TTC549 (cell line): ENCODE measurements around the gene PTBP3.

ENCODE experiments used
- FAIRE-seq: peaks from 2 replicates; lab custom pipeline; 2012; peaks lifted over from hg19 to GRCh38; lab: Jason Lieb, UNC

Gene PTBP3

DNA sequence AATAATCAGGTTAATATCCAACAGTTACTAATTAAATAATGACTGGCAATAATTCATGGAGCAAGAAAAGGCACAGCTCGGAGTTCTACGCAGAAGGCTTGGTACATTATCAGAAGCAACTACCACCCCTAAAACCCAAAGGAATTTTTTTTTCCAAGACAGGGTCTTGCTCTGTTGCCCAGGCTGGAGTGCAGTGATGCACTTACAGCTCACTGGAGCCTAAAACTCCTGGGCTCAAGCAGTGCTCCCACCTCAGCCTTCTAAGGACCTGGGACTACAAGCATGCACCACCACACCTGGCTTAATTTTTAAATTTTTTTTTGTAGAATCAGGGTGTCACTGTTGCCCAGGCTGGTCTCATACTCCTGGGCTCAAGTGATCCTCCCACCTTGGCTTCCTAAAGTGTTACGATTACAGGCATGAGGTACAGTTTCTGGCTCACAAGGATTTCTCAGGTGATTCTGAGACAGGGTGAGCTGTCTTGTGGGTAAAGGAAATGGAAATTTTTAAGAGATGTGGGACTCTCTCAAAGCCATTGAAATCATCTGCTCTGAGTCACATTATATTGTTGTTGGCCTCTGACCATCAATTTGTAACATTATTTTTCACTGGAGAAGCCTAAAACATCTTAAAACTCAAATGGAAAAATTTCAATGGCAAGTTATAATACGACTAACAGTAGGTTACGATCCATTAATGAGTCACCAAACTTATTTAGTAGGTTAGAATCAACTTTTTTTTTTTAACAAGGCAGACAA is 26.8 kb upstream of the PTBP3 start:
- no peak for FAIRE-seq

DNA sequence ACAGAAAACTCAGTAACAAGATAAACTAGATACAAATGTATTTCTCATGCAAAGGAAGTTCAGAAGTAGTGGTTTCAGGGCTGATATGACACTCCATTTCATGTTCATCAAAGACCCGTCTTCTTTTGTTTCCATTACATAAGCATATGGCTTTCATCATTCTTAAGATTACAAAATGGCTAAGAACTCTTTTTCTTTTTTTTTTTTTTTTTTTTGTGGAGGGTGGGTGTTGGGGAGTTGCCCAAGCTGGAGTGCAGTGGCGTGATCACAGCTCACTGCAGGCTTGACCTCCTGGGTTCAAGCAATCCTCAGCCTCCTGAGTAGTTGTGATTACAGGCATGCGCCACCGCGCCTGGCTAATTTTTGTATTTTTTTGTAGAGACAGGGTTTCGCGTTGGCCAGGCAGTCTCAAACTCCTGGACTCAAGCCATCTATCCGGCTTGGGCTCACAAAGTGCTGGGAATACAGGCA is 22.0 kb upstream of the PTBP3 start:
- FAIRE-seq, result no peak

DNA sequence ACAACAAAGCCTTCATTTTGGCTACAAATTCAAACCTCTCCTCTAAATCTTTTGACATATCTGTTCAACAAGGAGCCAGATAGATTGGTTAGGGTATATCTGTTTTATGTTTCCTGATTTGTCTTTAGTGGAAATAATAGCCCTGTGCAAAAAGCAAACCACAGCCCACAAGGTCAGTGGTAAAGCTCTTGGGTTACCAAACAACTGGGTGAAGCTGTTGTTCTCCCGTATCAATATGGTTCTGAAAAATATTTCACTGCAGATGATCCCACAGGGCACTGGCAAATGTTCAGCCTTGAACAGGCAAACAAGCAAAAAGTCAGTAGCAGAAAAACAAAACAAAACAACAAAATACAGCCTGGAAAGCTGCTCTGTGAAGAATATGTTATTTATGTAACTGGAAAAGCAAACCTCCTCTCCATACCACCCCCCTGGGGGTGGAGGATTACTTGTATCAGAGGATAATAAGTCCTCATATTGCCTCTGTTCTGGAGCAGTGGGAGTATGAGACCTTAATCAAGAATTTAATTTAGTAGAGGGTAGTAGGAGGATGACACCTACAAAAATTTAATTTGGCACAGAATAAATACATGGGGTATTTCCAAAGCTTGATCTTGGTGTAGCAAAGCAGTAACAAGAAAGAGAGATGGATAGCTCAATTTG is 20.8 kb upstream of the PTBP3 start:
- no peak for FAIRE-seq

DNA sequence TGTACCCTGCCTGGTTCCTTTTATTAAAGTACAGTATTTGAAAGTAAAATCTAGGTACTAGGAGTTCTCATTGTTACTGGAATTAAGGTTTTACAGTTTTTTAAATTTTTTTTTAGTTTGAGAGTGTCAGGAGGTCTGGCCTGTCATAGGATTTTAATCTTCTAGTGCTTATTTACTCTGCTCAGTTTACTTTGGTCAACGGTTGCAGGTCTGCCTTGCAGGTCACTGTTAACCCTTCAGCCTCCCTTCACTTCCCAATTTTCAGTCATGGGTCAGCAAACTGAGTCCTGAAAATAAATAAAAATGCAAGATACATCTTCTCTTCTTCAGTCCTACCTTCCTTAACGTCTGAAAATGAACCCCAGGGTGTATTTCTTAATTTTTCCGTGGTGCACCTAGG is 18.8 kb upstream of the PTBP3 start:
- FAIRE-seq, result no peak

DNA sequence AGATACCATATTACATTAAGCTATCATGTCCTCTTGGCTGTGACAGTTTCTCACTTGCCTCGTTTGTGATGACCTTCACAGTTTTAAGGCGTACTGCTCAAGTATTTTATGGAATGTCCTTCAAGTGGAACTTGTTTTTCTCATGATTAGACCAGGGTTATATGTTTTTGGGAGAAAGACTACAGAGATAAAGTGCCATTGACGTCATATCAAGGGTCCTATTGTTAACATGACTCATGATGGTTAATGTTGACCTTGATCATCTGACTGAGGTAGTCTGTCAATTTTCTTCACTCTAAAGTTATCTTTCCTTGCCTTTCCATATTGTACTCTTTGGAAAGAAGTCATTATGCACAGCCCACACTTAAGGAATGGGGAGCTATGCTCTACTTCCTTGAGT is 17.8 kb upstream of the PTBP3 start:
- FAIRE-seq, result no peak

DNA sequence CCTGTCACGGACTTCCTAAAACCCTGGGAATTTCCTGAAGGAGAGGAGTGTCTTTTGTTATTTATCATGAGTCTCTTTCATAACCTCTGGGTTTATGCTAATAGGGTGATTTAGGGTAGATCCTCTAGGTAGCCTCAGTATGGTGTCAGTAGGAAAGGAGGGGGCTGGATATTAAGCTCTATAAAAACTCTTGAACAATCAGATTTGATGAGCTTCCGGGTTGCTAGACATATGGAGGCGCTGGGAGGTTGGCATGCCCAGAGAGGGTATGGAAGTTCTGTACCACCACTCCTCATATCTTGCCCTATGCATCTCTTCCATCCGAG is 15.6 kb upstream of the PTBP3 start:
- no peak for FAIRE-seq

DNA sequence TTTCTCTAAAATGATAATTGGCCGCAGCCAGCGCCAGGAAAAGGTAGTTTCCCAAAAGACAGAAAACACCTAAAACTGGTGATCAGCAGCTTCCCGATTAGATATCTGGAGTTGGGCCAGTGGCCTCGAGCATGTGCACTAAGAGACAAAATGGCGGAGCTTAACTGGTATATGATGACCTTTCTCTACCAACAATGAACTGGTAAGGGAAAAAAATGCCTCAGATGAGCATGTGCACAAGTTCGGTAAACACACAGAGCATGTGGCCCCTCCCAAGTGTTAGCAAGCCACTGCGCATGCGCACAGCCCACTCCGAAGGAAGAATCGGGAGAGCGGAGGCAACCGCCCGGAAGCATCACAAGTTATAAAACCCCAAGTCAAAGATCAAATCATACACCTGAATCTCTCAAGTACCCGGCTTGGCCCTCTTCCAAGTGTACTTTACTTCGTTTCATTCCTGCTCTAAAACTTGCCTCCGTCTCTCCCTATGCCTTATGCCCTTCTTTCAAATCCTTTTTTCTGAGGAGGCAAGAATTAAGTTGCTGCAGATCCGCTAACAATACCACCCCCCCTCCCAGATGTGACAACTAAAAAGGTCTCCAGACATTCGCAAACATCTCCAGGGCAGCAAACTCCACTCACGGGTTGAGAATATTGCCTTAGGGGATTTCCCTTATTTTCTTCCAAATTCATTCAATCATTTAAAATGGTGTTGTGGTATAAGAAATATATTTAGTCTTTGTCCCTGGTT is 15.0 kb upstream of the PTBP3 start:
- no peak for FAIRE-seq

DNA sequence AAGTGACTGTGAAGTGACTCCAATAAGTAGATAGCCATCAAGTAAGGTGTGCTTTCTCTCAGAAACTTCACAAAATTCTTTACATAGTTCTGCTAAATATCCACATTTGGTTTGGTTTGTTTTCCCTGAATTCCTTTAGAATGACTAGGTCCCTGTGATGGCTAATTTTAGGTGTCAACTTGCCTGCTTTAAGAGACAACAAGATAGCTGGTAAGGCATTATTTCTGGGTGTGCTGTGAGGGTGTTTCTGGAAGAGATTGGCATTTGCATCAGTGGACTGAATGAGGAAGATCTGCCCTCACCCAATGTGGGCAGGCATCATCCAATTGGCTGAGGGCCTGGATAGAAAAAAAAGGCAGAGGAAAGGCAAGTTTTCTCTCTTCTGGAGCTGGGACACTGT is 8.3 kb upstream of the PTBP3 start:
- no peak for FAIRE-seq

DNA sequence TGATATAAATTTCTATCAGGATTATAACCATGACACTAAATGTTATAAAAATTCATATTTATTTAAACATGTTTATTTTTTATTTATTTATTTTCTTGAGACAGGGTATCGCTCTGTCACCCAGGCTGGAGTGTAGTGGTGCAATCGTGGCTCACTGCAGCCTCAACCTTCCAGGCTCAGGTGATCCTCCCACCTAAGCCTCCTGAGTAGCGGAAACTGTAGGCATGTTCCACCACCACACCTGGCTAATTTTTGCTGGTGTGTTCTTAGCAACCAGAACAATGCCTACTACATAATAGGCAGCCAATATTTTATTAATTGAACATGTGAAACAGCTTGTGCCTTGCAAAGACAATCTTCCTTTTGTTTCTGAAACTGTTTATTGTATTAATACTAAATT is 6.5 kb upstream of the PTBP3 start:
- FAIRE-seq, result no peak

DNA sequence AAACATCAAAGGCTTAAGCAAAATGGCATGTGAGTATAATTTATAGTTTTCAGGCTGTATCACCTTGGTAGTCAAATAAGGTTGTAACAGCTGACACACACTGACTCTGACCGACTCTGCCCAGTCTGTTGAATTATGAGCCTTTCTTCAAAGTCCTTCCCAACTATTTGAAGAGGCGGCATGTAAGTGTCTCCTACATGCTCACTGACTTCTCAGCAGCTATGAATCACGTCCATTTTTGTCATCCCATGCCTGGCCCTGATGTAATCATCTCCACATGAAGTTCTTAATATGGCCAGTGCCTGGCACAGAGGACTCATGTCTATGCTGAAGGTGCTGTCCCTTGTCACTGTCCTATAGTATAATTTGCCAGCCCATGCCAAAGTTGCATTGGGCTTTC is 5.1 kb upstream of the PTBP3 start:
- FAIRE-seq, result no peak

DNA sequence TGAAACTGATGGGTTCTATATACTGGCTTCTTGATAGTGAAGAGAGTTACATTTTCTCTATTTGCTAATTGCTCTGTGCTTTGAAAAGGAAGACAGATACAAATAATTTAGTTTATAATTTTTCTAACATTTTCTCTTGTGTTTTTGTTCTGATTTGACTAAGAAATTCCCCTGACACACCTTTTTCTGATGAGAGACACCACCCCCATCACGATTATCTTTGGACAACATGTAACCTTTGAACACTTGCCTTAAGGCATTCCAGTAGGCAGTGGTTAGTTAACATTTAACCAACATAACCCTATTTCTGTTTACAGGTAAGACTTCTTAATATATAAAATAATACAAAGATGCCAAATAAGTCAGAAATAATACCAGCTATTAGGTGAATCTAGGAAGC is 4.1 kb upstream of the PTBP3 start:
- FAIRE-seq, result no peak

DNA sequence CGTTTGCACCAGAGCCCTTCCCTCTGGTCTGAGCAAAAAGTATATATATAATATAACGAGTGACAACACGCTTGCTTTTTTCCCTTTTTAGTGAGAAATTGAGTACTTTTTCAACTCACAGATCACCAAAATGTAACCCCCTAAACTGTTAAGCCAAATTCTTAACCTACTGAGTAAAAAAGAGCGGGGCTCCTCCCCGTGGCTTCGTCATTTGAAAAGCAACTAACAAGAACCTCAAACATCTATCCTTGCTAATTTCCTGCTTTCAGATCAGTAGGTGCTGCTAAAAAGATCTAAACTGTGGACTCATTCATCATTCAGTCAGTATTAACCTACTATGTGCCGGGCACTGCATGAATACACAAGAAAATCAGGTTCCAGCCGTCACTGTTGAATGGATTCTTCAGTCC is 1.0 kb upstream of the PTBP3 start:
- no peak for FAIRE-seq

DNA sequence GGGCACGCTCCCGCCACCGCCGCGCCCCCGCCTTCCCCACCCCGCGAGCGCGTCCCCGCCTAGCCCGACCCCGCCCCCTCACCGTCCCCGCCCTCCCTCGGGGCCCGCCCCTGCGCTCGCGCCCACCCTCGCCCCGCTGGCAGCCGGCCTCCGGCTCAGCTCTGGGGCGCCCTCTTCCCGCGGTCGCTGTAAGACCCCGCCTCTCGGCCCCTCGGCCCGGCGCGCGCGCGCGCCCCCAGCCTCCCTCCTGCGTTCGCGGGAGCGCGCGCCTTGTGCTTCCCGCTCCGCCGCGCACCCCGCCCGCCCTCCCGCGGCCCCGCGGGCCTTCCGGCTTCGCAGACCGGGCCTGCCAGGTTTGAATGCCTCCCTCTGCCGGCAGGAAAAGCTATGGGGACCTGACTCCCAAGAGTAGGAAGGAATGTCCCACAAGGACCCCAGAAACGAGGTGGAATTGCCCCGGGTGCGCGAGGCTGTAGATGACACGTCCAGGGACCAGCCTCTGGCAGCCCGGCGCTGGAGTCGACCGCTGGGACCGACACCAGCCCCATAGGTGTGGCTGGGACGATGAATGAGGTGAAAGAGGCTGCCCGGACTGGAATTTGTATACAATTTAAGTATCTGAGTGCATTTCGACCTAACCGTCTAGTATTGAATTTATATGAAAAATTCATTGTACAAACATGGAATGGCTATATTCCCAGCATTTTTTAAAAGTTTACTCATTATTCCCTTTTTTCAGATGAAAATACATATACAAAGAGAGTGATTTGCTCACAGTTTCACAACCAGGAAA is 416 bp upstream of the PTBP3 start:
- FAIRE-seq, result no peak

DNA sequence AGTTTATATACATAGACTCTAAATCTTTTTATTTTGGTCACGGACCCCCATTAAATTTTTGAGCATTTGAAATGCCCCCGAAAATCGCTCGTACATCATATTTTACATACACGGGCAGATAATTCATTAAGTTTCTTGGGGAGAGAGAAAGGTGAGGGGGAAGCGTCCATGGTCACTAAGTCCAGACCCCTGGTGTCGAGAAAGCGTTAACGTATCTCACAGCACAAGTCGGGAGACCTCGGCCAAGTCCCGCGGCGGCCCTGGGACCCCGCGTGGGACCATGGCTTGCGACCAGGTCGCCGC is 794 bp downstream of the PTBP3 start:
- no peak for FAIRE-seq

DNA sequence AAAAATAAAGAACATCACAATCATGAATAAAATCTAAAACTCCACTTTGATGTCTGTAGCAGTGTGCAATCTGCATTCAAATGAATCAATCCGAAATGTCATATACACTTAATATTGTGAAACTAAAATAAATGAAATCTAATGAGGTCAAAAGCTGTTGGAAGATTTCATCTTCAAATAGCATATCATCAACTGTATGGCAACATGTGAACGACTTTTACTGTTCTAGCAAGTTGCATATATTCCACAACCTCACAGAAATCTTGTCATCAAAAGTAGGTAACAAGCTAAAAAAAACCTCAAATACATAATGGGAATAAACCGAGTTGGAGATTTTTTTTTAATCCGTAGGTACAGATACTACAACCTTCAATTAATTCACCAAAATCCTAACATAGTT is 1.2 kb downstream of the PTBP3 start:
- FAIRE-seq, result no peak

DNA sequence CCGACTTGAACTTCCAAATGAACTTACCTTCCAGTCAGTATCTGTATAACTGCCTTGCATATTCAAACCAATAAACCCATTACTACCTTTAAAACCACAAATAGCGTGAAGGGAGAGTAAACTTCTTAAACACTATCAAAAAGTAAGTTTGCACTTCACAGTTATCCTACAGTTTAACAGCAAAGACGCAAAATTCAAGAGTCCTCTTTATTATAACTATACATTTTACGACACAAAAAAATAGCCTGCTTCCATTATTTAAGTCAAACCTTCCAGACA is 1.8 kb downstream of the PTBP3 start:
- FAIRE-seq, result no peak

DNA sequence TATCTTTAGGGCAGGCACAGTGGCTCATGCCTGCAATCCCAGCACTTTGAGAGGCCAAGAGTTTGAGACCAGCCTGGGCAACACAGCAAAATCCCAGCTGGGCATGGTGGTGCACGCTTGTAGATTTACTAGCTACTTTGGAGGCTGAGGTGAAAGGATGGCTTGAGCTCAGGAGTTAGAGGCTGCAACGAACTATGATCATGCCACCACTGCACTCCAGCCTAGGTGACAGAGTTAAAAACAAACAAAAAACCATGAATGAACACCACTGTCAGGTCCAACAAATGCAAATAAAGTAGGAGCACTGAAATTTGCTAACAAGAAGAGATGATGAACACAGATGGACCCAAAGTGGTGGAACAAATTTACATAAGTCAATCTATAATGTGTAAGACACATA is 4.9 kb downstream of the PTBP3 start:
- no peak for FAIRE-seq

DNA sequence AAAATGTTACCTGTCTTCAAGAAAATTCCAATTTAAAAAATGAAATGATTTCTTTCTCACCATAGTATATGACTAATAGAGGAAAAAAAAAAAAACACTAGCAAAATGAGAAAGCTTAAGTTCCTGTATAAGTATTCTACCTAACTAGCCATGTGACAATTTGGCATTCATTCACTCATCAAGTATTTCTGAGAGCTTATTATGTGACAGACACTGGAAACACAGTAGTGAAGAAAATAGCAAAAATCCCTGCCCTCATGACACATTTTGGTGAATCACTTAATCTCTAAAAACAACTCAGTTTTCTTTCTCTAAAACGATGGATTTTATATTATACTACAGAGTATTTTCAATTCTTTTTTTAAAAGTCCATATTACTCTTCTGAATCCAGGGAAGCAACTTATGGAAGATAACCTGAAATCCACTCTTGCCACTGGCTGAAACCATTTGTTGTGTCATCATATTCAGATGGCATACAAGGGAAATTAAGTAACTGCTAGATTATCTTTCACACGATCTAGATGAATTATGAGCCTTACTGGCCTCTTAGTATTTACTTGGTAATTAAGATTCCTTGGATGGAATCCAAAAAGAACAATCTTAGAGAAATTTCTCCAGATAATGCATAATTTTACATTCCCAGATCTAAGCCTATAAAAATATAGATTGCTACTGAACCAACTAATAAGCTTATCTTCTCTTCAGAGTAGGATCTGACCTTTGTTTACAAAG is 5.5 kb downstream of the PTBP3 start:
- FAIRE-seq, result no peak

DNA sequence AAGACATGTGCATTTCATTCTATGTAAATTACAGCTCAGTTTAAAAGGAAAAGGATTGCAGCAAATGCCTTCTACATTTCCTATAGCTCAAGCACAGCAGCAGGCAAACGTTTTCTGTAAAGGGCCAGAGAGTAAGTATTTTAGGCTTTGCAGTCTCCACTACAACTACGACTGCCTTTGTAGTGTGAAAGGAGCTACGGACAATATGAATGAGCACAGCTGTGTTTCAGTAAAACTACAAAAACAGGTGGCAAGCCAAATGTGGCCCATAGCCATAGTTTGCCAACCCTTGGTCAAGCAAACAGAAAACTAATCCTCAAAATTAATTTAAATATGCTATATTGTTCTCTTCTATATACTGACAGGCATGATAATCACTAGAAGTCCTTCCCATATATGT is 7.2 kb downstream of the PTBP3 start:
- no peak for FAIRE-seq

DNA sequence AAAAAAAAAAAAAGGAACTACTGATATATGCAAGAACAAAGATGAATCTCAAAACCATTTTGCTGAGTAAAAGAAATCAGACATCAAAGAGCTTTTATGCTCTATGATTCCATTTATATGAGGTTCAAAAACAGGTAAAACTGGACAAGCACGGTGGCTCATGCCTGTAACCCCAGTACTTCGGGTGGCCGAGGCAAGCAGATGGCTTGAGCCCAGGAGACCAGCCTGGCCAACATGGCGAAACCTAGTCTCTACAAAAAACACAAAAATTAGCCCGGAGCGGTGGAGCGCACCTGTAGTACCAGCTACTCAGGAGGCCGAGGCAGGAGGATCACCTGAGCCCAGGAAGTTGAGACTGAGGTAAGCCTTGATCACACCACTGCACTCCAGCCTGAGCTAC is 7.8 kb downstream of the PTBP3 start:
- FAIRE-seq, result no peak

DNA sequence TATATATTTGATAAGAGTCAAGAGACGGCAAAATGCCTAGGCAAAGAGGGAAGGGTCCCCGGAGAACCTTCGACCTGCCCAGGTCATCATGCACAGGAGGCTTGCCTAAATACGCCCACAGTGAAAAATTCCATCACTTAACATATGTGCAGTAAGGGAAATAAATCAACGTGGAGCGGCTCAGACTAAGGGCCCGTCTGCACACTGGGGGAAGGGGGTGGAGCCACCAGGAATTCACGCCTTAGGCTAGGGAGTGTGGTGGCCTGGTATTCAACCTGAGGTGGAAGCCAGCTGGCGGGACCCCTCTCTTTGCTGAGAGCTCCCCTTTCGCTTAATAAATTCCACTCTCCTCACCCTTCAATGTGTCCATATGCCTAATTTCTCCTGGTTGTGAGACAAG is 8.3 kb downstream of the PTBP3 start:
- no peak for FAIRE-seq

DNA sequence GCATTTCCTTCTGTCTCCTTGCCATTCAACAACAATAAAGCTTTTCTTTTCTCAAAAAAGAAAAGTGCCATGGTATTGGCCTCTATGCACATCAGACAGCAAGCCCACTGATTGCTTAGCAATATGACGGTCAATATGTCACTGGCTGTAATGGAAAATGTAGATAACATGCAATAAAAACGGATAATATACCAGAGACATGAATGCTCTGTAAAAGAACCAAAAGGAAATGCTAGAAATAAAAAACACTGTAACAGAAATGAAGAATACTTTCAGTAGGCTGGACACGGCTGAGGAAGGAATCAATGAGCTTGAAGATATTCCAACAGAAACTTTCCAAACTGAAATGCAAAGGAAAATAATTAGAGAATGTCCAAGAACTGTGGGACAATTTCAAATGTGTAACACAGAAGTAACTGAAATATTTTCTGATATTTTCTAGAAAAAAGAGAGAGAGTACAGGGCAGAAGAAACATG is 10.0 kb downstream of the PTBP3 start:
- no peak for FAIRE-seq
